Parathyroid adenoma (tissue), 2 donors: Measurements from ENCODE around the gene HIF1A.
A peak's percentile ranks its signal among the peaks of the same experiment; 100 is the strongest.

ENCODE experiments used
- H2AFZ ChIP-seq: fragments of 300-600 bp; sonication (generic); one replicate; pipeline ENCODE4 v1.7.0; 2017; ENCODE audit warnings: antibody characterized with exemption, mild to moderate bottlenecking
- H3K27ac ChIP-seq: fragments of 300-600 bp; sonication (generic); one replicate; pipeline ENCODE4 v1.7.0; 2017
- H3K27me3 ChIP-seq: fragments of 300-600 bp; sonication (generic); one replicate; pipeline ENCODE4 v1.7.0; 2017; ENCODE audit warnings: low read length; ENCODE audit not compliant: control insufficient read depth, insufficient read depth
- H3K36me3 ChIP-seq: fragments of 300-600 bp; sonication (generic); one replicate; pipeline ENCODE4 v1.7.0; 2017; ENCODE audit warnings: low read length; ENCODE audit not compliant: control insufficient read depth, insufficient read depth
- H3K4me1 ChIP-seq: fragments of 300-600 bp; sonication (generic); one replicate; pipeline ENCODE4 v1.7.0; 2017; ENCODE audit warnings: control low read depth
- H3K4me2 ChIP-seq: fragments of 300-600 bp; sonication (generic); one replicate; pipeline ENCODE4 v1.7.0; 2017; ENCODE audit warnings: low read length
- H3K4me3 ChIP-seq: fragments of 300-600 bp; sonication (generic); one replicate; pipeline ENCODE4 v1.7.0; 2017; ENCODE audit warnings: low read depth, low read length
- H3K79me2 ChIP-seq: fragments of 300-600 bp; sonication (generic); one replicate; pipeline ENCODE4 v1.7.0; 2017; ENCODE audit warnings: control low read depth
- H3K9ac ChIP-seq: fragments of 300-600 bp; sonication (generic); one replicate; pipeline ENCODE4 v1.7.0; 2017; ENCODE audit warnings: mild to moderate bottlenecking
- H3K9me3 ChIP-seq: fragments of 300-600 bp; sonication (generic); one replicate; pipeline ENCODE4 v1.7.0; 2017; ENCODE audit warnings: low read length; ENCODE audit not compliant: control insufficient read depth
- TF ChIP-seq, protein P1 (sequence below): fragments of 300-600 bp; sonication (generic); IDR thresholded peaks from one replicate; pipeline ENCODE4 v1.7.0; 2017; ENCODE audit warnings: antibody characterized with exemption, mild to moderate bottlenecking
- donor health status: primary hyperparathyroidism.

HIF1A gene

DNA sequence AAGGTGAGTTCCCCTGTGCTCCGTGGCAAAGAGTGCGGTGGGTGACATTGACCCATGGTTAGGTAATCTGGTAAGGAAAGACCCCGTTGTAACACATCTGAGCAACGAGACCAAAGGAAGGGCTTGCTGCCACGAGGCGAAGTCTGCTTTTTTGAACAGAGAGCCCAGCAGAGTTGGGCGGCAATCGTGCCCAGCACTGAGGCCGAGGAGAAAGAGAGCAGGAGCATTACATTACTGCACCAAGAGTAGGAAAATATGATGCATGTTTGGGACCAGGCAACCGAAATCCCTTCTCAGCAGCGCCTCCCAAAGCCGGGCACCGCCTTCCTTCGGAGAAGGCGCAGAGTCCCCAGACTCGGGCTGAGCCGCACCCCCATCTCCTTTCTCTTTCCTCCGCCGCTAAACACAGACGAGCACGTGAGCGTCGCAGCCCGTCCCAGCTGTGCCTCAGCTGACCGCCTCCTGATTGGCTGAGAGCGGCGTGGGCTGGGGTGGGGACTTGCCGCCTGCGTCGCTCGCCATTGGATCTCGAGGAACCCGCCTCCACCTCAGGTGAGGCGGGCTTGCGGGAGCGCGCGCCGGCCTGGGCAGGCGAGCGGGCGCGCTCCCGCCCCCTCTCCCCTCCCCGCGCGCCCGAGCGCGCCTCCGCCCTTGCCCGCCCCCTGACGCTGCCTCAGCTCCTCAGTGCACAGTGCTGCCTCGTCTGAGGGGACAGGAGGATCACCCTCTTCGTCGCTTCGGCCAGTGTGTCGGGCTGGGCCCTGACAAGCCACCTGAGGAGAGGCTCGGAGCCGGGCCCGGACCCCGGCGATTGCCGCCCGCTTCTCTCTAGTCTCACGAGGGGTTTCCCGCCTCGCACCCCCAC is at the start of gene HIF1A:
HIF1A (plus strand) TSS at position 684 of the 865 bp plus-strand sequence. CDS start 292 bp downstream, outside the sequence.
- Histone ChIP-seq H3K27me3 (no peaks in the 10 kb centered on the region), H3K36me3 (no peaks in the 10 kb centered on the region), H2AFZ (peak within 1 kb of the TSS; percentile 96), H3K4me1 (peaks cover 7% of the 10 kb centered on the region), H3K9ac (peak within 1 kb of the TSS; percentile 79), H3K4me3 (peak within 1 kb of the TSS; percentile 79), H3K27ac (peak within 1 kb of the TSS; percentile 89), H3K9me3 (no peaks in the 10 kb centered on the region), H3K79me2 (peaks cover 14% of the 10 kb centered on the region), H3K4me2 (peak within 1 kb of the TSS; percentile 89)
- TF ChIP-seq, protein P1, sequence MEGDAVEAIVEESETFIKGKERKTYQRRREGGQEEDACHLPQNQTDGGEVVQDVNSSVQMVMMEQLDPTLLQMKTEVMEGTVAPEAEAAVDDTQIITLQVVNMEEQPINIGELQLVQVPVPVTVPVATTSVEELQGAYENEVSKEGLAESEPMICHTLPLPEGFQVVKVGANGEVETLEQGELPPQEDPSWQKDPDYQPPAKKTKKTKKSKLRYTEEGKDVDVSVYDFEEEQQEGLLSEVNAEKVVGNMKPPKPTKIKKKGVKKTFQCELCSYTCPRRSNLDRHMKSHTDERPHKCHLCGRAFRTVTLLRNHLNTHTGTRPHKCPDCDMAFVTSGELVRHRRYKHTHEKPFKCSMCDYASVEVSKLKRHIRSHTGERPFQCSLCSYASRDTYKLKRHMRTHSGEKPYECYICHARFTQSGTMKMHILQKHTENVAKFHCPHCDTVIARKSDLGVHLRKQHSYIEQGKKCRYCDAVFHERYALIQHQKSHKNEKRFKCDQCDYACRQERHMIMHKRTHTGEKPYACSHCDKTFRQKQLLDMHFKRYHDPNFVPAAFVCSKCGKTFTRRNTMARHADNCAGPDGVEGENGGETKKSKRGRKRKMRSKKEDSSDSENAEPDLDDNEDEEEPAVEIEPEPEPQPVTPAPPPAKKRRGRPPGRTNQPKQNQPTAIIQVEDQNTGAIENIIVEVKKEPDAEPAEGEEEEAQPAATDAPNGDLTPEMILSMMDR = no peak

DNA sequence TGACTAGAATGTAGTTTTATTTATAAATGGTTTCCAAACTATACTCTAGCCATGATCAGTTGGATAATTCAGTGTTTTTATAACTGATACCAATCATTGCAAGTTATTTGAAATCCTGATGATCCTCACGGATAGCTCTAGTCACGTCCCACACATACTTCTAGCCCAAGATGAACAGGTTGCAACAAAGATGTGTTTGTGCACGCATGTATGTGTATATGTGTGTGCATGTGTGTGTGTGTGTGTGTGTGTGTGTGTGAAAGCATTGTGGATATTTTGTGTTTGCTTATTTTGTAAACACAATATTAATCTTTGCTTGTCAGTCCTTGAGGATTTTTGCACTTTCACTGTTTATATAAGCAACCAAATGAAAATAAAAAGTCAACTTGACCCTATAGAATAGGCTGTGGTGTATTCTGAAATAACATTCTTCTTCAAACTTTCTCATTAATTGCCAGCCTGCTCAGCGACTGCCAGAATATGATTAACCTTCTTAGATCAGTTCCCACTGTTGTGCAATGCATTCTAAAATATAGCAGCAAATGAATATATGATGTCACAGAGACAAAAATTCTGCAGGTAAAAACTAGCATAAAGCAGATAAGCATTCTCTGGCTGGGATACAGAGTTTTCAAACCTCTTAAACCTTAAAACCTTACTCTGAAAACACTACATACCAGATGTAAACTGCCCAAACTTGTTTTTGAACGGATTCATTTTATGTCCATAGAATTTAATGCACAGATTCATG is 48.8 kb upstream of the HIF1A start:
- H3K4me3 ChIP-seq = no peak overlapping the region
- H3K4me1 ChIP-seq = no peaks in the 10 kb centered on the region
- H3K27ac ChIP-seq = no peak overlapping the region
- H3K9ac ChIP-seq = no peak overlapping the region
- H3K9me3 ChIP-seq = no peaks in the 10 kb centered on the region
- TF ChIP-seq, protein P1 = no peak
- H3K36me3 ChIP-seq = no peaks in the 10 kb centered on the region
- no peak overlapping the region for H3K4me2 ChIP-seq
- no peak overlapping the region for H2AFZ ChIP-seq
- no peaks in the 10 kb centered on the region for H3K27me3 ChIP-seq
- no peaks in the 10 kb centered on the region for H3K79me2 ChIP-seq

DNA sequence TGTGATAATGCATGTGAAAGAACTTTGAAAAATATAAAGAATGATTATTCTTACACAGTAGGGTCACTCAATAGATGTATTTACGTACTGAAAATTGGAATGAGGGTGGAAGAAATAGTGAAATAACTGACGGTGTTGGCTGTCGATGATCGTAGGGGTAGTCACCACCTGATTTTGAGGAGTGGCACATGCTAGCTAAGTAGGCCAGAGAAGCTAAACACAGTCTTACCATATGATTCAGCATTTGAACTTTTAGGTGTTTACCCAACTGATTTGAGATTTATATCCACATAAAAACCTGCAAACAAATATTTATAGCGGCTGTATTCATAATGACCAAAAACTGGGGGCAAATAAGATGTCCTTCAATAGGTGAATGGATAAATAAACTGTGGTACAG is 47.6 kb upstream of the HIF1A start:
- H3K9me3 ChIP-seq = no peaks in the 10 kb centered on the region
- no peaks in the 10 kb centered on the region for H3K79me2 ChIP-seq
- no peaks in the 10 kb centered on the region for H3K36me3 ChIP-seq
- H3K4me3 ChIP-seq = no peak overlapping the region
- TF ChIP-seq, protein P1 = no peak
- H3K27ac ChIP-seq = no peak overlapping the region
- H3K4me1 ChIP-seq = no peaks in the 10 kb centered on the region
- H3K27me3 ChIP-seq = no peaks in the 10 kb centered on the region
- no peak overlapping the region for H3K9ac ChIP-seq
- H3K4me2 ChIP-seq = no peak overlapping the region
- H2AFZ ChIP-seq = no peak overlapping the region

DNA sequence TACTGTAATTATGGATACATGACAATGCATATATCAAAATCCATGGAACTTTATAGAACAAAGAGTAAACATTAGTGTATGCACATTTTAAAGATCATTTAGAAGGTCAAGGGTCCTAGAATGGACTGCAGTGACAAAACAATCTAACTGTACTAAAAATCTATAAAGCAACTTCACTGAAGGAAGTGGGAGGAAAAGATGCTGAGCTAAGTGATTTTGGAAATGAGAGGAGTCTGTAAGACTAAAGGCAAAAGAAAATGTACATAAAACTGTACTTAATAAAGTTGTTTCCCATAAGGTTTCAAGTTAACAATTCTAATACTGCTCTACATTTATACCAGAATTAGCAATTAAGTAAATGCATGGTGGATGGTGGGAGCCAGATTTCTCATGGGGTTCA is 46.9 kb upstream of the HIF1A start:
- H2AFZ ChIP-seq = no peak overlapping the region
- no peaks in the 10 kb centered on the region for H3K4me1 ChIP-seq
- no peak overlapping the region for H3K4me2 ChIP-seq
- no peaks in the 10 kb centered on the region for H3K79me2 ChIP-seq
- H3K27ac ChIP-seq = no peak overlapping the region
- no peaks in the 10 kb centered on the region for H3K27me3 ChIP-seq
- no peaks in the 10 kb centered on the region for H3K9me3 ChIP-seq
- no peak overlapping the region for H3K9ac ChIP-seq
- no peaks in the 10 kb centered on the region for H3K36me3 ChIP-seq
- H3K4me3 ChIP-seq = no peak overlapping the region
- TF ChIP-seq, protein P1 = no peak
